DOHH2 (cell line): ENCODE measurements around the gene LUC7L3.

Experiments
- H3F3A ChIP-seq: fragments of 200-600 bp; sonication (generic), shearing (Covaris generic); 2 replicates; pipeline ENCODE4 v1.6.0; 2016; ENCODE audit warnings: antibody characterized with exemption, mild to moderate bottlenecking; ENCODE audit not compliant: control insufficient read depth, insufficient read depth
- H3K27ac ChIP-seq: fragments of 200-600 bp; sonication (generic); 2 replicates; pipeline ENCODE4 v1.5.1; 2014; ENCODE audit warnings: low read depth, mild to moderate bottlenecking, low read length, moderate library complexity
- H3K27me3 ChIP-seq: fragments of 200-600 bp; sonication (generic); 2 replicates; pipeline ENCODE4 v1.6.1; 2014; ENCODE audit warnings: mild to moderate bottlenecking, low read length, mixed read lengths; ENCODE audit not compliant: control insufficient read depth
- H3K36me3 ChIP-seq: fragments of 200-600 bp; sonication (generic); 2 replicates; pipeline ENCODE4 v1.6.1; 2014; ENCODE audit warnings: mild to moderate bottlenecking, low read length, moderate library complexity, mixed read lengths; ENCODE audit not compliant: control insufficient read depth
- H3K4me1 ChIP-seq: fragments of 200-600 bp; sonication (generic); 2 replicates; pipeline ENCODE4 v1.6.1; 2014; ENCODE audit warnings: mild to moderate bottlenecking, low read length, mixed read lengths; ENCODE audit not compliant: control insufficient read depth
- H3K4me2 ChIP-seq: fragments of 200-600 bp; sonication (generic); 2 replicates; pipeline ENCODE4 v1.6.0; 2014; ENCODE audit warnings: mild to moderate bottlenecking, low read length, moderate library complexity
- H3K4me3 ChIP-seq: fragments of 200-600 bp; sonication (generic); 2 replicates; pipeline ENCODE4 v1.5.1; 2014; ENCODE audit warnings: mild to moderate bottlenecking, low read length, mixed read lengths
- H3K79me2 ChIP-seq: fragments of 200-600 bp; sonication (generic); 2 replicates; pipeline ENCODE4 v1.6.1; 2014; ENCODE audit warnings: mild to moderate bottlenecking, low read length, mixed read lengths; ENCODE audit not compliant: control insufficient read depth
- H3K9me2 ChIP-seq: fragments of 200-600 bp; sonication (generic); replicated peaks from 2 replicates; pipeline ENCODE4 v1.6.1; 2014; ENCODE audit warnings: mild to moderate bottlenecking, low read length, mixed read lengths; ENCODE audit not compliant: control insufficient read depth
- H3K9me3 ChIP-seq: fragments of 200-600 bp; sonication (generic); 2 replicates; pipeline ENCODE4 v1.6.1; 2014; ENCODE audit warnings: antibody characterized with exemption, low read length, mixed read lengths; ENCODE audit not compliant: control insufficient read depth, insufficient read depth
- H4K20me1 ChIP-seq: fragments of 200-600 bp; sonication (generic); 2 replicates; pipeline ENCODE4 v1.6.0; 2014; ENCODE audit warnings: low read depth, mild to moderate bottlenecking, antibody characterized with exemption, low read length, moderate library complexity; ENCODE audit not compliant: control insufficient read depth, insufficient read depth
- EZH2phosphoT487 ChIP-seq: fragments of 200-600 bp; sonication (generic); IDR thresholded peaks from 2 replicates; pipeline ENCODE4 v1.6.1; 2017; ENCODE audit warnings: borderline replicate concordance, mild to moderate bottlenecking, antibody characterized with exemption, low read length, moderate library complexity, mixed read lengths
- TF ChIP-seq, protein P1 (sequence below): fragments of 200-600 bp; sonication (generic); IDR thresholded peaks from one replicate; pipeline ENCODE4 v1.5.1; 2014; ENCODE audit warnings: antibody characterized with exemption, mild to moderate bottlenecking, low read depth, low read length; ENCODE audit not compliant: poor library complexity, severe bottlenecking

Gene LUC7L3

DNA sequence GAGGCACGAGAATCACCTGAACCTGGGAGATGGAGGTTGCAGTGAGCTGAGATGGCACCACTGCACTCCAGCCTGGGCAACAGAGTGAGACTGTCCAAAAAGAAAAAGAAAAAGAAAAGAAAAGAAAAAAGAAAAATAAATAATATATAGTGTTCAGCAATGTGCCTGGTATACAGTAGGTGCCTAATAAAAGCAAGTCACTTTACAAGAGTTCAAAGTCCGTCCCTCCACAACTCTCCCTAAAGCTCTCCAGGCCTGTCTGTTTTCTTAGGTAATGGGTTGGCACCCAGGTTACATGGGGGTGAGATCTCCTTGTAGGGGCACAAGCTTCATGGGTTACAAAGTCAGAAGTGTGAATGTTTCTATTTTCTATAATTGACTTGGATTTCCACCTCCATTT, 64.5 kb downstream of the LUC7L3 start:
- Histone ChIP-seq H3K27ac (no peak overlapping the region), H3K4me3 (no peak overlapping the region), H3K36me3 (no peaks in the 10 kb centered on the region), H3K4me1 (no peaks in the 10 kb centered on the region), H3K79me2 (no peaks in the 10 kb centered on the region), H3K4me2 (no peak overlapping the region), H4K20me1 (no peaks in the 10 kb centered on the region), H3K9me3 (no peaks in the 10 kb centered on the region), H3K9me2 (no peaks in the 10 kb centered on the region), H3K27me3 (peaks cover 7% of the 10 kb centered on the region), H3F3A (no peaks in the 10 kb centered on the region)
- no peak for TF ChIP-seq EZH2phosphoT487
- TF ChIP-seq, protein P1, sequence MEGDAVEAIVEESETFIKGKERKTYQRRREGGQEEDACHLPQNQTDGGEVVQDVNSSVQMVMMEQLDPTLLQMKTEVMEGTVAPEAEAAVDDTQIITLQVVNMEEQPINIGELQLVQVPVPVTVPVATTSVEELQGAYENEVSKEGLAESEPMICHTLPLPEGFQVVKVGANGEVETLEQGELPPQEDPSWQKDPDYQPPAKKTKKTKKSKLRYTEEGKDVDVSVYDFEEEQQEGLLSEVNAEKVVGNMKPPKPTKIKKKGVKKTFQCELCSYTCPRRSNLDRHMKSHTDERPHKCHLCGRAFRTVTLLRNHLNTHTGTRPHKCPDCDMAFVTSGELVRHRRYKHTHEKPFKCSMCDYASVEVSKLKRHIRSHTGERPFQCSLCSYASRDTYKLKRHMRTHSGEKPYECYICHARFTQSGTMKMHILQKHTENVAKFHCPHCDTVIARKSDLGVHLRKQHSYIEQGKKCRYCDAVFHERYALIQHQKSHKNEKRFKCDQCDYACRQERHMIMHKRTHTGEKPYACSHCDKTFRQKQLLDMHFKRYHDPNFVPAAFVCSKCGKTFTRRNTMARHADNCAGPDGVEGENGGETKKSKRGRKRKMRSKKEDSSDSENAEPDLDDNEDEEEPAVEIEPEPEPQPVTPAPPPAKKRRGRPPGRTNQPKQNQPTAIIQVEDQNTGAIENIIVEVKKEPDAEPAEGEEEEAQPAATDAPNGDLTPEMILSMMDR: no peak

DNA sequence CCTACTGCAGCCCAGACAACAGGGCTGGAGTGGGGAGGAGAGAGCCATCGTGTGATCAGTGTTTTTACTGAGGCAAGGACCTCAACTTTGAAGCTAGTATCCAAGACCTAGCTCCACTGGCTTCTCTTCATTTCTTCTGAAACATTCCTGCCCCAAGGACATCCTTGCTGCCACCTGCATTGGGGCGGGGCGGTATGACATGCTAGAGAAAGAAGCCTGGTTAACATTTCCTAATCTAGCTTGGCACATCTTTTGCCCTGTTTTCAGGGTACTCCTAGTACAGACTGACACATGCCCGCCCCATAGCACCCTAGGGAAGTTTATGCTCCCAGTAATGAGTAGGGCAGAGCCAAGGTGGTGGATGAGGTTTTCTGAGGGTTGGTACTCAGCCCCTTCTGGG, 65.7 kb downstream of the LUC7L3 start:
- Histone ChIP-seq H3F3A (no peaks in the 10 kb centered on the region), H3K4me2 (no peak overlapping the region), H3K27ac (no peak overlapping the region), H4K20me1 (no peaks in the 10 kb centered on the region), H3K4me3 (no peak overlapping the region), H3K4me1 (no peaks in the 10 kb centered on the region), H3K27me3 (peaks cover 7% of the 10 kb centered on the region), H3K79me2 (no peaks in the 10 kb centered on the region), H3K36me3 (no peaks in the 10 kb centered on the region), H3K9me2 (no peaks in the 10 kb centered on the region), H3K9me3 (no peaks in the 10 kb centered on the region)
- TF ChIP-seq EZH2phosphoT487: no peak
- TF ChIP-seq, protein P1: no peak

DNA sequence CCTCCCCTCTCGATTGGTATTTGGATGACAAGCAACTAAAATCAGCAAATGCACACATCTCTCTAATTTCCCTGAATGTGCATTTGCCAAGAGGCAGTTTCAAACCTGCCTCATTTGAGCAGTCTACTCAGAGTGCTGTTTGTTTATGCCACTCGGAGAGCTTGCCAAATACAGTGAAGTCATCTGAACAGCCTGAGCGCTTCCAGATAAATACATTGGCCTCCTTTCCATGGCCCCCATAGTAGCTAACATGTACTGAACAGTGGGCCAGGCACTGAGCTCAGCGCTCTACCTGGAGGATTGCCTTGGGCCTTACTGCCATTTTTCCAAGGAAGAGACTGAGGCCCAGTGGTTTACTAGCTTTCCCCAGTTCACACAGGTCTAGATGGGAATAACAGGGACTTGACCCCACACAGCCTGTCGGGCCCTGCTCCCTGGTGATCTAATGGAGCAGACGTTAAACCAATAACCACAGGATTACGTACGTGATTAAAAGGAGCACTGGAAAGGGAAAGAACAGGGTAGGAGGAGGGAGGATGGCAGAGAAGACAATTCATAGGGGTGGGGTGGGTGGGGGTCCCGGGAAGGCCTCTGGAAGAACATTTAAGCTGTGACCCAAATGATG, 66.7 kb downstream of the LUC7L3 start:
- Histone ChIP-seq H3K36me3 (no peaks in the 10 kb centered on the region), H3K9me3 (no peaks in the 10 kb centered on the region), H3F3A (no peaks in the 10 kb centered on the region), H3K27ac (no peak overlapping the region), H3K4me3 (no peak overlapping the region), H3K79me2 (no peaks in the 10 kb centered on the region), H3K9me2 (no peaks in the 10 kb centered on the region), H4K20me1 (no peaks in the 10 kb centered on the region), H3K4me1 (no peaks in the 10 kb centered on the region), H3K27me3 (peaks cover 9% of the 10 kb centered on the region), H3K4me2 (no peak overlapping the region)
- TF ChIP-seq, protein P1: no peak
- TF ChIP-seq EZH2phosphoT487: no peak
